Amniotic stem cell (primary cell): ENCODE measurements around the gene TOPBP1.
"Not testable (repeated sequence)": the region's sequence is repeated elsewhere in the genome, so short reads cannot be mapped to it uniquely, and the experiment has no call there.

Source experiments
- DNase-seq: peaks from one replicate; lab custom pipeline; 2025; lab: John Stamatoyannopoulos, UW

The TOPBP1 gene

GRCh38 chr3:133570937-133571320, 90.8 kb downstream of the TOPBP1 start:
- no peak for DNase-seq

- no peak for DNase-seq
These were observed 91.4 kb downstream of the TOPBP1 start for GRCh38 chr3:133570139-133570936.

- DNase-seq, result no peak
These were observed 93.3 kb downstream of the TOPBP1 start for GRCh38 chr3:133568294-133569014.

GRCh38 chr3:133563816-133564215, 97.9 kb downstream of the TOPBP1 start:
- no peak for DNase-seq

- DNase-seq, result no peak
These were observed 98.6 kb downstream of the TOPBP1 start for GRCh38 chr3:133563186-133563591.

GRCh38 chr3:133562376-133562775, 99.4 kb downstream of the TOPBP1 start:
- no peak for DNase-seq

- DNase-seq, result no peak
These were observed 100.1 kb downstream of the TOPBP1 start for GRCh38 chr3:133561679-133562078.

- not testable (repeated sequence) for DNase-seq
These were observed 110.2 kb downstream of the TOPBP1 start for GRCh38 chr3:133551589-133551988.
